ENCODE data around the gene NUDT3.
"Not testable (repeated sequence)": the region's sequence is repeated elsewhere in the genome, so short reads cannot be mapped to it uniquely, and the experiment has no call there.

The NUDT3 gene

GRCh38 chr6:34393191-34393965, 909 bp upstream of the NUDT3 start:
- no peak for DNase-seq (ENCODE audit: low read depth in 1 of 2, low spot score in 1 of 2)

DNA sequence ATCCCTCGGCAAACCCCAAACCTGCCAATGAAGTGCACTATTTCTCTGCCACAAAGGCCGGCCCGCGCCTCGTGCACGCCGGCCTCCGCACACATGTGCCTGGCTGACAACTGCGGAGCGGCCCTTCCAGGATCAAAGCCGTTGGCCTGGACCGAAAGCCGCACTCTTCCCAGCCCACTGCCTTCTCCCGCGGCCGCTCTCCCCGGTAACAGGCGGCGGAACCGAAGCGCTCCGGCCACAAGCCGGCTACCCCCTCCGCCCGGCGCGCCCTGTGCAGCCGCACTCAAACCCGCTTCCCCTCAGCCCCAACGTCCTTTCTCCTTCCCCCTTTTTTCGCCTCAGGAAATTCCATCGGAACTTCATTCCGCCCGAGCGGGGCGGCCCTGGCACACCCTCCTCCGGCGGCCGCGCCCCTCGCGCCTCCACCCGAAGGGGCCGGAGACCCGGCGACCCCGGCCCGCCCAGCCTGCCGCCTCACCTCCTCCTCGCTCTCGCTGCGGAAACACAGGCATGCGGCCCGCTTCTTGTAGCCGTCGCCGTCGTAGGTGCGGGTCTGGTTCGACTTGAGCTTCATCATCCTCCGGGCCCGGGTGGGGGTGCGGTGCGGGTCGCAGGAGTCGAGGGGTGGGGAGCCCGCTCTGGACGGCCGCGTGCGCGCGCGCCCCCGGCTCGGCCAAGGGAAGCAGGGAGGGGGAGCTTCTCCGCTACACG, 528 bp downstream of the NUDT3 start:
- DNase-seq (ENCODE audit: low read depth in 1 of 2, low spot score in 1 of 2): peak; percentile 15 to 30

- no peak for DNase-seq (ENCODE audit: low read depth in 1 of 2, low spot score in 1 of 2)
Measured at GRCh38 chr6:34391473-34391785, 1.0 kb downstream of the NUDT3 start.

DNA sequence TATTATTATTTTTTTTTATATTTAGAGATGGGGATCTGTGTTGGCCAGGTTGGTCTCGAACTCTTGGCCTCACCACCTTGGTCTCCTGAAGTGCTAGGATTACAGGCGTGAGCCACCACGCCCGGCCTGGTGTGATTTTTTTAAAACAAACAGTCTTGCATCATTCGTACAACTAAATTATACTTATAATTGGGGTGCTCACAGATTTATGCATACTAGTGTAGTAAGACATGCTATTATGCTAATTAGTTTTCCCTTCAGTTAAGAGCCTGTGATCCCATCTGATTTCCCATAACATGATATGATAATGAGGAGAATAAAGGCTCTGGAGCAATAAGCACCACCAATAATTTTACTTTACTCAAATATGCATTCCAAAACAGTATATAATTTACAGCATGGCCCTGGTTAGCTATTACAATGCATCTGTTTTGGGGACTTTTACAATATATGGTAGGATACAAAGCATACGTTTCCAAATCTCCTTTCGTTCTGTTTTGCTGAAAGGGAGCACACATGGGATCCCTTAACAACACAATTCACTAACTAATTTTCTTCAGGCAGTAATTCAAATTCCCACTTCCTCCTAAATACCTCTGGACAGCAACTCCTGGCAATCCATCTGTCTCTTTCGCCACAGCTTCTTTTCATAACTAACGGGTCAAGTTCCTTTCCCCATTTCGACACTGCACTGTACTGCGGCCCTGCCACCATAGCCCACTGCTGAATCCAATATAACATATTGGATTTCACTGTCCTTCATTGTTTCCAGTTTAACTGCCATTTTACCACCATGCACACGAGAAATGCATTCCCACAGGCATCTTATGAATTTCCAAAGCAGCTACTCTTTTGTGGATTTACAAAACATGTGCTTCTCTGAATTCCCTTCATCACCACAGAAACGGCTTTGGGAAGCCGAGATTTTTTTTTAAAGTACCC, 1.7 kb downstream of the NUDT3 start:
- DNase-seq (ENCODE audit: low read depth in 1 of 2, low spot score in 1 of 2): no peak

DNA sequence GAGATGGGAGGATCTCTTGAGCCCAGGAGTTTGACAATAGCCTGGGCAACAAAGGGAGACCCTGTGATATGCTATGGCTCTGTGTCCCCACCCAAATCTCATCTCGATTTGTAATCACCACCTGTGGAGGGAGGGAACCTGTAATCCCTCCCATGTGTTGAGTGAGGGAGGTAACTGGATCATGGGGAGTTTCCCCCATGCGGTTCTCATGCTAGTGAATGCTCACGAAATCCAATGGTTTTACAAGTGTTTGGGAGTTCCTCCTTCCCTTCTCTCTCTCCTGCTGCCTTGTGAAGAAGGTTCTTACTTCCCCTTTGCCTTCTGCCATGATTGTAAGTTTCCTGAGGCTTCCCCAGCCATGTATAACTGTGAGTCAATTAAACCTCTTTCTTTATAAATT, 3.4 kb downstream of the NUDT3 start:
- DNase-seq (ENCODE audit: low read depth in 1 of 2, low spot score in 1 of 2): no peak

- no peak for DNase-seq (ENCODE audit: low read depth in 1 of 2, low spot score in 1 of 2)
Measured at GRCh38 chr6:34388421-34388820, 4.0 kb downstream of the NUDT3 start.

DNA sequence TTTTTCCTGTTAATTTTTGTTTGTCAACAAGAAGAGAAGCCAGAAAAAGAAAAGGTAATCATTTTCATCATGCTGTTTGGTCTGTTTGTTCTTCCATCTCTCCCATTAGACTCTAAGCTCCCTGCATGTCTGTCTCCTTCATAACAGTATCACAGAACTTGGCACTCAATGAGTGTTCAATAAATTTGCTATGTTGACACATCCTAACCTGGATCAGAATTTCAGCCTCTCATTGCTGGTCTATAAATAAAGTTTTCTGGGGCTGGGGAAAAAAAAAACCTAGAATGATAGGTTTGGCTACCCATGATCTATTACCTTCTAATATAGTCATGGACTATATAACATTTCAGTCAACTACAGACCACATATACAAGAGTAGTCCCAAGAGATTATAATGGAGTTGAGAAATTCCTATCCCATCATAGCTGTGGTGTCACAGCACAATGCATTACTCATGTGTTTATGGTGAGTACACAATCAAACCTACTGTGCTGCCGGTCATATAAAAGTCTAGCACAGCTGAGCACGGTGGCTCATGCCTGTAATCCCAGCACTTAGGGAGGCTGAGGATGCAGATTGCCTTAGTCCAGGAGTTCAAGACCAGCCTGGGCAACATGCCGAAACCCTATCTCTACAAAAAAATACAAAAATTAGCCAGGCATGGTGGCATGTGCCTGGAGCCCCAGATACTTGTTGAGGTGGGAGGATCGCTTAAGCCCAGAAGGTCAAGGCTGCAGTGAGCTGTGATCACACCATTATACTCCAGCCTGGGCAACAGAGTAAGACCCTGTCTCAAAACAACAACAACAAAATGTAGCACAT, 5.9 kb downstream of the NUDT3 start:
- DNase-seq (ENCODE audit: low read depth in 1 of 2, low spot score in 1 of 2): no peak

- no peak for DNase-seq (ENCODE audit: low read depth in 1 of 2, low spot score in 1 of 2)
Measured at GRCh38 chr6:34385793-34386195, 6.7 kb downstream of the NUDT3 start.

DNA sequence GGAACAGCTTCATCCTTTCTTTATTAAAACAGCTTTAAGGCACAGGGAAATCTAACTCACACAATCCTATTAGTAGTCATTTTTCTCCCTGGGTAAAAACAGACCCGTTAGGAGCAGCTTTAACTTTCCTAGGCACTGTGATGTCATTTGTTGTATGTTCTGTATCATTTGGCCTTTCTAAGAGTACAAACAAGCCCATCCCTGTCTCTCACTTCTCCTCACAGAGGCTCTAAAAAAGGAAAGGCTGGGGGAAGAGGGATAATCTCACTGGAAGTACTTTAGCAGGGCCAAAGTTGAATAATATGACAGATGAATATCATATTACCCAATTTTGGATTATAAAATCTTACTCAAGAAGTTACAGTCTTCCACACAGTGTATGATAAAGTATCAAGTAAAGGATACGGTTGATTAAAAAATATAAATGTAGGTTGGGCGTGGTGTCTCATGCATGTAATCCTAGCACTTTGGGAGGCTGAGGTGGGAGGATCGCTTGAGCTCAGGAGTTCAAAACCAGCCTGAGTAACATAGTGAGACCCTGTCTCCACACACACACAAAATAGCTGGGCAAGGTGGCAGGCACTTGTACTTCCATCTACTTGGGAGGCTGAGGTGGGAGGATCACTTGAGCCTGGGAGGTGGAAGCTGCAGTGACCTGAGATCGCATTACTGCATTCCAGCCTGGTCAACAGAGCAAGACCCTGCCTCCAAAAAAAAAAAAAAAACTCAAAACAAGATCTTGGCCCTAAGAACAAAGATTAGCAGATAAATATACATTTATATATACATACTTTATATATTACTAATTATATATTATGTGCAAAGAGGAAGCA, 7.9 kb downstream of the NUDT3 start:
- no peak for DNase-seq (ENCODE audit: low read depth in 1 of 2, low spot score in 1 of 2)

GRCh38 chr6:34383656-34384320, 8.7 kb downstream of the NUDT3 start:
- no peak for DNase-seq (ENCODE audit: low read depth in 1 of 2, low spot score in 1 of 2)

GRCh38 chr6:34383161-34383631, 9.3 kb downstream of the NUDT3 start:
- DNase-seq (ENCODE audit: low read depth in 1 of 2, low spot score in 1 of 2): no peak

GRCh38 chr6:34381081-34381480, 11.4 kb downstream of the NUDT3 start:
- no peak for DNase-seq (ENCODE audit: low read depth in 1 of 2, low spot score in 1 of 2)

- no peak for DNase-seq (ENCODE audit: low read depth in 1 of 2, low spot score in 1 of 2)
Measured at GRCh38 chr6:34378470-34378869, 14.0 kb downstream of the NUDT3 start.

DNA sequence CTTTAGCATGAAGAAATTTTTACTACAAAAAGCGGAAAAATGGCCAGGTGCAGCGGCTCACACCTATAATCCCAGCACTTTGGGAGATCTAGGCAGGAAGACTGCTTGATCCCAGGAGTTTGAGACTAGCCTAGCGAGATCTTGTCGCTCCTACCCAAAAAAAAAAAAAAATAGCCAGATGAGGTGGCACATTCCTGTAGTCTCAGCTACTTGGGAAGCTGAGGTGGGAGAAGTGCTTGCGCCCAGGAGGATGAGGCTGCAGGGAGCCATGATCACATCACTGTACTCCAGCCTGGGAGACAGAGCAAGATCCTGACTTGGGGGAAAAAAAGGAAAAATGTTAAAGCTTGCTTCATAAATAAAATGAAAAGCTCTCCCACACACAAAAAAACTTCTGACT, 14.5 kb downstream of the NUDT3 start:
- no peak for DNase-seq (ENCODE audit: low read depth in 1 of 2, low spot score in 1 of 2)

GRCh38 chr6:34377571-34377970, 14.9 kb downstream of the NUDT3 start:
- not testable (repeated sequence) for DNase-seq (ENCODE audit: low read depth in 1 of 2, low spot score in 1 of 2)

DNA sequence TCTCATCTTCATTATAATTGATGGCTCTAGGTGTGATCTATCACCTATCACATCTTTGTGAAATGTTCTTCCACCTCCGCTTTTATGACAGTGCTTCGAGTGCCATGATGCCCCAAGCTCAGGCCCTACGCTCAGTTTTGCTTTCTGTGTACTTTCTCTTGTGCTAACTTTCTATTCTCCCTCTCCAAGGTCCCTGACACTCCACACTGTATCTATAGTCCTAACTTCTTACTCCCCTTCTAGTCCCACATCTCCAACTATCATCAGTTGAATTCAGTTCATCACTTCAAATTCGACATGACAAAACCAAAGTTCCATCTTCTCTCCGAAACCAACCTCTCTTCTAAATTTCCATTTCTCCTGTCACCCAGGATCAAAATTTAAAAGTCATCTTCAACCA, 16.6 kb downstream of the NUDT3 start:
- no peak for DNase-seq (ENCODE audit: low read depth in 1 of 2, low spot score in 1 of 2)

- no peak for DNase-seq (ENCODE audit: low read depth in 1 of 2, low spot score in 1 of 2)
Measured at GRCh38 chr6:34374508-34374907, 18.0 kb downstream of the NUDT3 start.

DNA sequence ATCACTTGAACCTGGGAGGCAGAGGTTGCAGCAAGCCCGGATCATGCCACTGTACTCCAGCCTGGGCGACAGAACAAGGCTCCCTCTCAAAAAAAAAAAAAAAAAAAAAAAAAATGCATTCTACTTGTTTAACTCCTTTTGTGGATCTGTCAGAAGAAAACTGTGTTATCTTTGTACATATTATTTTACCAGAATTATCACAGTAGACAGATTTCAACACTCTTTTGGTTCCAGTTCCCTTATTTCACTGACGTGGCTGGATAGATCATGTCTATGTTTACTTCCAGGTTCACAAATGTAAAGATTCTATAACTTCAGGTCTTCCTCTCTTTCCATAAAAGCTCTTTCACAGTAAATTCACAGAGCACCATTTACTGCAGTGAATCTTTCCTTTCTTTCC, 18.4 kb downstream of the NUDT3 start:
- no peak for DNase-seq (ENCODE audit: low read depth in 1 of 2, low spot score in 1 of 2)

DNA sequence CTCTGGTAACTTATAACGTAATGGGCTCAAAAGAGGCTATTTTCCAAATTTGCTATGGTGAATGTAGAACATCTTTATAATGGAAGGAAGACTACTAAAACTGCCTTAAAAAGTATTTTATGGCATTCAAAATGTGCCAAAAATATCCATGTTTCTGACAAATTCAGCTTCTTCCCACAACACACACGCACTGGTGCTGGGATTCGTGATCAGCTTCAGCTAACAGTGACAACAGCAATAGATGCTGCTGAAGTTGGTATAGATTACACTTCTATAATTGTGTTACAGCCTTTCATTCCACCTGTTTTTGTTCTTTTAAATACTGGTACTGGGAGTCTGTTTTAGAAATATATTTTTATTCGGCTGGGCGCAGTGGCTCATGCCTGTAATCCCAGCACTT, 19.0 kb downstream of the NUDT3 start:
- no peak for DNase-seq (ENCODE audit: low read depth in 1 of 2, low spot score in 1 of 2)
